Upper lobe of right lung (tissue), 1 donor: Measurements from ENCODE around the gene ITPRIPL2. TPM values are rescaled to one million over a fixed set of nuclear protein-coding genes. Genes with fewer than 3 reads are reported as not detected.

Source experiments
- ATAC-seq: fragments of 200-7000 bp; cut with Tn5 transposase; one replicate; pipeline ENCODE4 v1.9.1; 2020; ENCODE audit warnings: mild to moderate bottlenecking, moderate library complexity
- DNase-seq: peaks from one replicate; pipeline ENCODE4 v3.0.0-alpha.2; 2020
- H3K27ac ChIP-seq: fragments of 200-600 bp; one replicate; pipeline ENCODE4 v1.8.0; 2022
- H3K27me3 ChIP-seq: fragments of 200-600 bp; one replicate; pipeline ENCODE4 v1.8.0; 2022; ENCODE audit warnings: mild to moderate bottlenecking
- H3K36me3 ChIP-seq: fragments of 200-600 bp; one replicate; pipeline ENCODE4 v1.8.0; 2022
- H3K4me1 ChIP-seq: fragments of 200-600 bp; one replicate; pipeline ENCODE4 v1.8.0; 2022
- H3K4me3 ChIP-seq: fragments of 200-600 bp; one replicate; pipeline ENCODE4 v1.8.0; 2022; ENCODE audit warnings: mild to moderate bottlenecking
- H3K9me3 ChIP-seq: fragments of 200-600 bp; one replicate; pipeline ENCODE4 v1.8.0; 2022
- intact Hi-C: fragments of 100-400 bp; cut with DNase I; formaldehyde crosslinking; loops from one replicate; pipeline ENCODE4 v1.11.0; 2022
- total RNA-seq: library from RNA; stranded (reverse); fragmentation: NEBNext Ultra II Directional; extraction: Animal tissue kit (Norgen Biotek cat#: 25700); gene quantifications from one replicate; pipeline ENCODE4 v1.2.1, GENCODE V29; 2021
- TF ChIP-seq, protein P1 (sequence below): fragments of 200-600 bp; IDR thresholded peaks from one replicate; pipeline ENCODE4 v1.8.0; 2022; ENCODE audit warnings: antibody characterized with exemption
- donor health status: DM: no; HTN: yes; CAD: no; lungs with severe emphysema.

The ITPRIPL2 gene
- total RNA-seq, 1 donor from 2014 or later: 68.9 TPM

DNA sequence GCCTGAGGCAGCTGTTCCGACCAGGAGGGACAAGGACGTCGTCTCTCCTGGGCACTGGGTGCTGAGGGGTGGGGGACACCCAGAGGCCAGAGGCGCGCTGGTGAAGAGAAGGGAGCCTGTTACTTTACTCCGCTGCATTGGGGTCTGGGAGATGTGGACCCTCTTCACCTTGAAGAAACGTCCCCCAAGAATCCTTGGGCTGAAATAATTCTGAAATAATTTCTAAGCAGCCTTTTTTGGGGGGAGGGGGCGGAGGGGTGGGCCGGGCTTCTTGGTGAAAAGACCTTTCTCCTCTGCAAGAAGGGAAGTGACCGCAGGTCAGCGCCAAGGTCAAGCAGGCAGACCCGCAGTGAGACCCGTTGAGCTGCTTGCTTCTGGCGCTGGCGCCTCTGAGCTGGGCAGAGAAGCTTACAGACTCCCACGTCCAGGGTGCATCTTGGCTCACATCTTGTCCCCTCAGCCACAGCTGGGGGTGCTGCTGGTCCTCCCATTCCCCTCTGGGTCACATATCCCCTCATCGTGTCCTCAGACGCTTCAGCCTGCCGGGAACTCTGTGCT, 55.4 kb downstream of the ITPRIPL2 start:
- peaks cover 6% of the 10 kb centered on the region for H3K4me1 ChIP-seq
- H3K4me3 ChIP-seq: peak overlapping the region; percentile 66
- no peaks in the 10 kb centered on the region for H3K27me3 ChIP-seq
- H3K9me3 ChIP-seq: no peaks in the 10 kb centered on the region
- intact Hi-C loops: no loop called here
- no peaks in the 10 kb centered on the region for H3K36me3 ChIP-seq
- ATAC-seq (no peak), DNase-seq (no peak)
- TF ChIP-seq, protein P1, sequence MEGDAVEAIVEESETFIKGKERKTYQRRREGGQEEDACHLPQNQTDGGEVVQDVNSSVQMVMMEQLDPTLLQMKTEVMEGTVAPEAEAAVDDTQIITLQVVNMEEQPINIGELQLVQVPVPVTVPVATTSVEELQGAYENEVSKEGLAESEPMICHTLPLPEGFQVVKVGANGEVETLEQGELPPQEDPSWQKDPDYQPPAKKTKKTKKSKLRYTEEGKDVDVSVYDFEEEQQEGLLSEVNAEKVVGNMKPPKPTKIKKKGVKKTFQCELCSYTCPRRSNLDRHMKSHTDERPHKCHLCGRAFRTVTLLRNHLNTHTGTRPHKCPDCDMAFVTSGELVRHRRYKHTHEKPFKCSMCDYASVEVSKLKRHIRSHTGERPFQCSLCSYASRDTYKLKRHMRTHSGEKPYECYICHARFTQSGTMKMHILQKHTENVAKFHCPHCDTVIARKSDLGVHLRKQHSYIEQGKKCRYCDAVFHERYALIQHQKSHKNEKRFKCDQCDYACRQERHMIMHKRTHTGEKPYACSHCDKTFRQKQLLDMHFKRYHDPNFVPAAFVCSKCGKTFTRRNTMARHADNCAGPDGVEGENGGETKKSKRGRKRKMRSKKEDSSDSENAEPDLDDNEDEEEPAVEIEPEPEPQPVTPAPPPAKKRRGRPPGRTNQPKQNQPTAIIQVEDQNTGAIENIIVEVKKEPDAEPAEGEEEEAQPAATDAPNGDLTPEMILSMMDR: no peak
- H3K27ac ChIP-seq: peak overlapping the region; percentile 84

DNA sequence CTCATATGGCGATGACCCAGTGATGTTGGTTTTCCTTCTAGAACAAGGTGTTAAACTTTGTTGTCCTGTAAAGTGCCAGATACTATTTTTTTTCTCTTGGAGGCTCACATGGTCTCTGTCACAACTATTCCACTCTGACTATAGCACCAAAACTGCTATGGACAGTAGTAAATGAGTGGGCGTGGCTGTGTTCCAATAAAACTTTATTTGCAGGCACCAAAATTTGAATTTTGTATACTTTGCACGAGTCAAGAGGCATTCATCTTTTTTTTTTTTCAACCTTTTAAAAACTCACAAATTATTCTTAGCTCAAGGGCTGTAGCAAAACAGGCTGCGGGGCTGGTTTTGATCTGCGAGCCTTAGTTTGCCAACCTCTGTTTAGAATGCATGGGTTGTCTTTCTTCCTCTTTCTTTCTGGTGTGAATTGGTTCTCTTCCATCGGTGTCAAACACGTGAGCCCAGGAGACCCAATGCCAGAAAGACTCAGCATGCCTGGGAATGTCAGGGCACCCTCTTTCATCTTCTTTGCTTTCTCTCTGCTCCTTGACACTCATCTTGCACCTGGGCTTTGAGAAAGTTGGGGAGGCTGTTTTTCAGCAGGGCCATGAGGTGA, 56.4 kb downstream of the ITPRIPL2 start:
- Histone ChIP-seq H3K27me3 (no peaks in the 10 kb centered on the region), H3K4me1 (peaks cover 6% of the 10 kb centered on the region), H3K4me3 (no peak overlapping the region), H3K27ac (no peak overlapping the region), H3K36me3 (no peaks in the 10 kb centered on the region), H3K9me3 (no peaks in the 10 kb centered on the region)
- intact Hi-C loops: loop anchor here (10.0 kb wide), 1 partner anchor 85 kb away; no protein-coding TSS in a partner anchor
- TF ChIP-seq, protein P1: no peak
- ATAC-seq (no peak), DNase-seq (no peak)

Other genes with a start within 250 kb of the ITPRIPL2 start
- gene SMG1, start 187.6 kb upstream of the ITPRIPL2 start, total RNA-seq: 79.5 TPM
- 5.0 TPM for gene TMC7, start 130.0 kb upstream of the ITPRIPL2 start, total RNA-seq
- 15.4 TPM for gene COQ7, start 46.4 kb upstream of the ITPRIPL2 start, total RNA-seq
- 13.7 TPM for gene SYT17, start 54.3 kb downstream of the ITPRIPL2 start, total RNA-seq
- 0.17 TPM for gene CLEC19A, start 171.8 kb downstream of the ITPRIPL2 start, total RNA-seq